ENCODE data around the gene RNF182.

DNA sequence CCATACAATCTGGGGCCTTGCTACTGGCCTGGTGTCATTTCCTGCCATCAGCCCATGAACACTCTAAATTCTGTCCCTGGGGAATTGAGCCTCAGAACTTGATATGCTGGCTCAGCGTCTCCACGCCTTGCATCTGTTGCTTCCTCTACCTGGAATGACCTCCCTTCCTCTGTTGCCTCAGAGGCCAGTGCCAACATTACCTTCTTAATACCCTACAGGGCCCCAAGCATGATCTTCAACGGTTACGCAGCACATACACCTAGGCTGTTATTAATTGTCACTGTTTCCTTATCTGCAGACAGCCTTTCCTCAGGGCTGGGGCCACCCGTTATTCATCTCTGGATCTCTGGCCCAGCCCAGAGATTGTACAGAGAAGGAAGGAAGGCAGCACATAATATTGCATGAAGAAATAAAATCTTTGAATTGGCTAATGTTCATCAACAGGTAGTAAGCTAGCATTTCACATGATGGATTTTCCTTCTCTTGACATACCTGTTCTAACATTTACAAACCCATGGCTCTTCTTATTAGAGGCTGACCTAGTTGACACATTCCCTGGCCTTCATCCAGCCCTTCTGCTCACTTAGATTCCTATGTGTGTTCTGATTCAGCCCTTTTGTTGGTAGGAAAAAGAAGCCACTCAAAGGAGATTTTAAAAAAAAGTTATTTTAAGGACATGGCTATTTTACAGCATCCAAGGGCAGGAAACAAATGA lies 8.4 kb upstream of the RNF182 start:
- TF ChIP-seq SUZ12 (IDR thresholded peaks at IDR 0.05; ENCODE audit: extremely low read depth, insufficient read depth, insufficient read length) (no peak), ZNF274 (IDR thresholded peaks at IDR 0.05; ENCODE audit: low read depth, low read length) (no peak)

Data from NT2/D1 (cell line).